GM19372 (cell line): Measurements from ENCODE around the gene SHROOM3.

Experiments used
- ATAC-seq: cut with Tn5 transposase; IDR thresholded peaks from one replicate; pipeline ENCODE4 v1.9.1; 2021; ENCODE audit warnings: mild to moderate bottlenecking, low read depth, moderate library complexity; ENCODE audit not compliant: unreplicated experiment

The SHROOM3 gene

GRCh38 chr4:76649086-76649485, 214.1 kb downstream of the SHROOM3 start:
- ATAC-seq = no peak

GRCh38 chr4:76651616-76652015, 216.6 kb downstream of the SHROOM3 start:
- ATAC-seq = no peak

- no peak for ATAC-seq
These were observed 217.4 kb downstream of the SHROOM3 start for GRCh38 chr4:76652389-76652788.

- ATAC-seq = no peak
These were observed 219.1 kb downstream of the SHROOM3 start for GRCh38 chr4:76654084-76654483.

- ATAC-seq = no peak
These were observed 219.8 kb downstream of the SHROOM3 start for GRCh38 chr4:76654791-76655190.

- no peak for ATAC-seq
These were observed 220.8 kb downstream of the SHROOM3 start for GRCh38 chr4:76655566-76656479.

GRCh38 chr4:76657443-76657842, 222.4 kb downstream of the SHROOM3 start:
- ATAC-seq = no peak

GRCh38 chr4:76658231-76659102, 223.4 kb downstream of the SHROOM3 start:
- ATAC-seq = no peak

GRCh38 chr4:76659103-76659490, 224.1 kb downstream of the SHROOM3 start:
- no peak for ATAC-seq

GRCh38 chr4:76663824-76664223, 228.8 kb downstream of the SHROOM3 start:
- no peak for ATAC-seq

- ATAC-seq = no peak
These were observed 230.1 kb downstream of the SHROOM3 start for GRCh38 chr4:76665153-76665552.

- no peak for ATAC-seq
These were observed 230.7 kb downstream of the SHROOM3 start for GRCh38 chr4:76665721-76666120.

GRCh38 chr4:76666944-76667532, 232.0 kb downstream of the SHROOM3 start:
- ATAC-seq = no peak

GRCh38 chr4:76670631-76671030, 235.6 kb downstream of the SHROOM3 start:
- no peak for ATAC-seq

- no peak for ATAC-seq
These were observed 238.3 kb downstream of the SHROOM3 start for GRCh38 chr4:76673362-76673761.

- no peak for ATAC-seq
These were observed 240.0 kb downstream of the SHROOM3 start for GRCh38 chr4:76674983-76675382.

GRCh38 chr4:76677571-76678326, 242.7 kb downstream of the SHROOM3 start:
- no peak for ATAC-seq

- ATAC-seq = no peak
These were observed 244.7 kb downstream of the SHROOM3 start for GRCh38 chr4:76679691-76680090.

- ATAC-seq = no peak
These were observed 245.9 kb downstream of the SHROOM3 start for GRCh38 chr4:76680952-76681351.

- no peak for ATAC-seq
These were observed 247.0 kb downstream of the SHROOM3 start for GRCh38 chr4:76681996-76682395.
